Renal cortex interstitium (tissue), 11 donors: ENCODE measurements around the gene ANKRD45. TPM values are rescaled to one million over a fixed set of nuclear protein-coding genes. Genes with fewer than 3 reads are reported as not detected.
"Not testable (repeated sequence)": the region's sequence is repeated elsewhere in the genome, so short reads cannot be mapped to it uniquely, and the experiment has no call there.

Source experiments
- DNase-seq, 11 donors: peaks; one replicate each; pipeline ENCODE4 v3.0.0-alpha.2; 2013; ENCODE audit warnings: low read depth in 9 of 11, low spot score in 4 of 11; ENCODE audit errors: extremely low read depth in 1 of 11
- polyA plus RNA-seq, 3 donors: library from polyadenylated mRNA; unstranded; fragments of 120-200 nt; gene quantifications; one replicate each; pipeline ENCODE4 v1.2.1, GENCODE V29; 2013; ENCODE audit not compliant: insufficient read length in 3 of 3

The ANKRD45 gene
- polyA plus RNA-seq, 3 donors, result 3.9 to 5.6 (median 4.7) TPM

- DNase-seq, result not testable (repeated sequence)
Observed at GRCh38 chr1:173591138-173591537, 78.5 kb downstream of the ANKRD45 start.

- no peak for DNase-seq
Observed at GRCh38 chr1:173590557-173590956, 79.1 kb downstream of the ANKRD45 start.

- no peak for DNase-seq
Observed at GRCh38 chr1:173581383-173582079, 88.1 kb downstream of the ANKRD45 start.

DNA sequence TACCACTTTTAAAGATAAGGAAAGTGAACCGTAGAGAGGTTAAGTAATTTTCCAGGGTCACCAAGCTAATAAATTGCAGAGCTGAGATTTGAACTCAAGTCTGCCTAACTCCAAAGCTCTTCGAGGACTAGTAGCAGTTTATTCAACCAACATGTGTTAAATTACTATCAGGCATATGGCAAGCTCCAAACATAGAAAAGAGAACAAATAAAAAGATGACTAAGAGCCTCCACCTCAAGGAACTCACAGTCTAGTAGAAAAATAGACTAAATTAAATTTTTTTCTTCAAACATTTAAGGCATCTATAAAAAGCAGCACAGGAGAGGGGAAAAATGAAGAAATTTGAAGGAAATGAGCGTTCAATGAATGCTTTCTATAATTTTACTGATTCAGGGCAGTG lies 89.0 kb downstream of the ANKRD45 start:
- no peak for DNase-seq

GRCh38 chr1:173580071-173580470 lies 89.6 kb downstream of the ANKRD45 start:
- DNase-seq, result no peak

DNA sequence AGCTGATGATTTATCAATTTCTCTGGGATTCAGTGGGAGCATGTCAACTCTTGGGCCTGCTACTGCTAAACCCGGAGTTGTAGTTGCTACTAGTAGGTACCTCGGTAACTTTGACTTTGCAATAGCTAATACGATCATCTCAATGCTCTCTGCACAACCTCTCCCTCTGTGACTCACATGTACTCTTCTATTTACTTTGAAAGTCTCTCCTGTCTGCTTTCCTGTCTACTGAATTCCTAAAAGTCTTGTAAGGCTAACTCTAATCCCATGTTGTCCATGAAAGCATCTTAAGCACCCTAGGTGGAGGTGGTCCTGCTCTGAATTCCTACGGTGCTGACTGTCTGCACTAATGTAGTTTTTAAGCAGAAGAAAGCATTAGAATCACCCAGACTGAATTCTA lies 96.1 kb downstream of the ANKRD45 start:
- no peak for DNase-seq

- DNase-seq, result no peak
Observed at GRCh38 chr1:173572201-173572873, 97.3 kb downstream of the ANKRD45 start.

- no peak for DNase-seq
Observed at GRCh38 chr1:173570370-173571007, 99.2 kb downstream of the ANKRD45 start.

DNA sequence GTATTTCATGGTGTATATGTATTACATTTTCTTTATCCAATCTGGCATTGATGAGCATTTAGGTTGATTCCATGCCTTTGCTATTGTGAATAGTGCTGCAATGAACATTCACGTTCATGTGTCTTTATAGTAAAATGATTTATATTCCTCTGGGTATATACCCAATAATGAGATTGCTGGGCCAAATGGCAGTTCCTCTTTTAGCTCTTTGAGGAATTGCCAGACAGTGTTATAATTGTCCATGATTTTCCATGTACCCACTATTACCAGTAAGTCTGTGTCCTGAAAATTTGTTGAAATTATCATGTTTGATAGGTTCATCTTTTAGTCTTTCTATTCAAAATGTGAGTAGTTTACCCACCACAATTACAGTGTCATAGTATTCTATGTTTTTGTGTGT lies 101.2 kb downstream of the ANKRD45 start:
- no peak for DNase-seq

GRCh38 chr1:173563846-173564245 lies 105.8 kb downstream of the ANKRD45 start:
- DNase-seq, result not testable (repeated sequence)

DNA sequence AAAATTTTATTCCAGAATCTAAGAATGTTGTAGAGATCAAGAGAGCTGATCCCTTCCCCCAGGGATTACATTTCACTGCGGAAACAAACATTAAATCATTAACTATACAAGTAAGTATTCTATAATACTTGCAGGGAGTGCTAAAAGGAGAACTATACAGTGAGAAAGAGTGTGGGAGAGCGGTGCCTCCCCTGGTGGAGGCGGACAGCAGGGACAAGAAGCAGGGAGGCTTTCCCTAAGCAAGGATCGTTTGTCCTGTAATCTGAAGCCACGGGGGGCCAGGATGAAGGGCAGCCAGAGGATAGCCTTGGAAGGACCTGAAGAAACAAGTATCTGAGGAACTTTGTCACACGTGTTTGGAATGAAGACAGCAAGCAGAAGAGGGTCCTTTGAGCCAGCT lies 106.8 kb downstream of the ANKRD45 start:
- DNase-seq, result no peak

GRCh38 chr1:173561263-173561662 lies 108.4 kb downstream of the ANKRD45 start:
- no peak for DNase-seq

DNA sequence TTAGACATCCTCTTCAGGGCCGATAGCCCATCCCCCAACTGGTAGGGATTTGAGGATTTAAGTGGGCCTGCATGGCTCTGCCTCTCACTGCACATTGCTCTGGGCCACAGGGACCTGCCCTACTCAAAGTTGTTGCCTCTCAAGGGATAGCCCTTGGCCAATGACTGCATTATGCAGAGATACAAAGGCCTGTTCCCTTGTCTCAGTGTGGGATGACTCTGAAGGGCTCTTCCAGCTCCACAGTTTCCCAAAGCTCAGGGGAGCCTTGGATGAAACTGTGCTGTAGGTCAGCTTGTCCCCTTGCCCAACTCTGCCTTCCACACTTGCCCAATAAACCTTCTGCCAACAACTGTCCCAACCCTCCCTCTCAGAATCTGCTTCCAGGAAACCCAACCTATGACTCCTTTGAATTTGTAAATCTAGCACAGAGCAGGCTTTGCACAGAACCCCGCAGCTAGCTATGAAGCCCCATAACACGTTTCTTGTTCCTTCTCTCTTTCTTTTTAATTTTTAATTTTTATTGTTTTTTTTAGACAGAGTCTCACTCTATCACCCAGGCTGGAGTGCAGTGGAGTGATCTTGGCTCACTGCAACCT lies 109.3 kb downstream of the ANKRD45 start:
- no peak for DNase-seq

Other genes starting within 250 kb of the ANKRD45 start
- gene PRDX6, start 192.5 kb downstream of the ANKRD45 start, polyA plus RNA-seq, result 100 to 1,000 TPM; 330 to 381 (median 332) TPM
- gene SLC9C2, start 66.8 kb downstream of the ANKRD45 start, polyA plus RNA-seq, result 1 to 10 TPM in 1 of 3 donors, under 1 TPM in 2; 0.25 to 1.3 (median 0.34) TPM
- not detected for gene TEX50, start 34.5 kb downstream of the ANKRD45 start, polyA plus RNA-seq
- gene KLHL20, start 45.1 kb upstream of the ANKRD45 start, polyA plus RNA-seq, result 10 to 100 TPM; 21.4 to 23.9 (median 22.5) TPM
- 10 to 100 TPM; 24.5 to 27.4 (median 24.9) TPM for gene DARS2, start 154.8 kb upstream of the ANKRD45 start, polyA plus RNA-seq
- gene CENPL, start 155.0 kb upstream of the ANKRD45 start, polyA plus RNA-seq, result 10 to 100 TPM in 2 of 3 donors, 1 to 10 TPM in 1; 9.7 to 13.0 (median 12.5) TPM
- gene GAS5, start 198.1 kb upstream of the ANKRD45 start, polyA plus RNA-seq, result 100 to 1,000 TPM; 562 to 661 (median 614) TPM
- 10 to 100 TPM in 2 of 3 donors, 1 to 10 TPM in 1; 8.9 to 11.5 (median 10.1) TPM for gene ZBTB37, start 198.5 kb upstream of the ANKRD45 start, polyA plus RNA-seq
- gene SERPINC1, start 247.5 kb upstream of the ANKRD45 start, polyA plus RNA-seq, result under 1 TPM; 0.40 to 0.79 (median 0.56) TPM